Lower leg skin (tissue), 3 donors: ENCODE data around the gene RDH5.

Experiments
- CTCF ChIP-seq, 3 donors: fragments of 450-650 bp; IDR thresholded peaks; one replicate each; pipeline ENCODE4 v1.5.1; 2016; ENCODE audit warnings: antibody characterized with exemption in 3 of 3, mild to moderate bottlenecking in 3 of 3, moderate library complexity in 2 of 3
- POLR2A ChIP-seq, 2 donors: fragments of 450-650 bp; IDR thresholded peaks; one replicate each; pipeline ENCODE4 v1.6.1; 2016 to 2017; ENCODE audit warnings: antibody characterized with exemption in 2 of 2, mild to moderate bottlenecking in 1 of 2, moderate library complexity in 1 of 2

GRCh38 chr12:55679691-55680090 lies 40.5 kb upstream of the RDH5 start:
- TF ChIP-seq CTCF (IDR thresholded peaks at IDR 0.05) (no peak), POLR2A (IDR thresholded peaks at IDR 0.05) (no peak)
